ENCODE data around the gene CHN2.

- TF ChIP-seq CTCF (IDR thresholded peaks at IDR 0.05) (no peak), REST (IDR thresholded peaks at IDR 0.05; ENCODE audit: insufficient read depth in 1 of 2, low read depth in 2 of 2, low read length in 1 of 2) (no peak), POLR2AphosphoS5 (IDR thresholded peaks at IDR 0.05; ENCODE audit: low read depth, low read length) (no peak), SIN3A (IDR thresholded peaks at IDR 0.05; ENCODE audit: borderline replicate concordance, insufficient read depth, low read depth, low read length) (no peak)
Measured at GRCh38 chr7:29167721-29168120, 26.9 kb upstream of the CHN2 start.

Data from Panc1 (cell line).